ENCODE measurements around the gene CCDC27. TPM values are rescaled to one million over a fixed set of nuclear protein-coding genes. Genes with fewer than 3 reads are reported as not detected.

The CCDC27 gene
- total and polyA plus RNA-seq, 4 donors = not detected

GRCh38 chr1:3729594-3730542 lies 22.4 kb upstream of the CCDC27 start:
- 87% methylated on average over 32 of the region's 32 CpGs for WGBS
- TF ChIP-seq FOXA2 (IDR thresholded peaks at IDR 0.05) (no peak), NR2F2 (IDR thresholded peaks at IDR 0.05) (no peak), HNF4G (IDR thresholded peaks at IDR 0.05) (no peak), MAX (IDR thresholded peaks at IDR 0.05) (no peak), GABPA (IDR thresholded peaks at IDR 0.05 in 1 of 2, conservative IDR thresholded peaks at IDR 0.05 in 1 of 2) (no peak), TAF1 (conservative IDR thresholded peaks at IDR 0.05) (no peak), YY1 (IDR thresholded peaks at IDR 0.05) (no peak), FOXA1 (IDR thresholded peaks at IDR 0.05) (no peak), REST (IDR thresholded peaks at IDR 0.05) (no peak), HNF4A (conservative IDR thresholded peaks at IDR 0.05) (no peak), ATF3 (IDR thresholded peaks at IDR 0.05) (no peak), SP1 (IDR thresholded peaks at IDR 0.05) (no peak)
- no peak for DNase-seq (ENCODE audit: low spot score)
- Histone ChIP-seq H3K4me3 (ENCODE audit: low read depth in 1 of 3, low read length in 3 of 3) (no peak overlapping the region), H3K36me3 (ENCODE audit: control insufficient read depth in 4 of 4, insufficient read depth in 3 of 4, low read depth in 1 of 4, low read length in 3 of 4) (no peaks in the 10 kb centered on the region), H3K27ac (ENCODE audit: low read depth in 1 of 2, low read length in 2 of 2) (no peak overlapping the region), H3K9ac (ENCODE audit: low read depth in 1 of 2, low read length in 2 of 2) (no peak overlapping the region), H3K4me1 (ENCODE audit: control insufficient read depth in 4 of 4, insufficient read depth in 4 of 4, low read length in 3 of 4) (peaks cover 1 to 14% (median 10%) of the 10 kb centered on the region in 4 donors), H3K9me3 (ENCODE audit: control insufficient read depth in 4 of 4, low read length in 3 of 4) (no peaks in the 10 kb centered on the region), H3K27me3 (ENCODE audit: control insufficient read depth in 4 of 4, insufficient read depth in 4 of 4, low read length in 3 of 4) (no peaks in the 10 kb centered on the region)

GRCh38 chr1:3730543-3731247 lies 21.6 kb upstream of the CCDC27 start:
- no peak for TF ChIP-seq GABPA (IDR thresholded peaks at IDR 0.05 in 1 of 2, conservative IDR thresholded peaks at IDR 0.05 in 1 of 2)
- no peak for TF ChIP-seq REST (IDR thresholded peaks at IDR 0.05)
- no peak for TF ChIP-seq TAF1 (conservative IDR thresholded peaks at IDR 0.05)
- H3K9me3 ChIP-seq (ENCODE audit: control insufficient read depth in 4 of 4, low read length in 3 of 4) = no peaks in the 10 kb centered on the region
- no peaks in the 10 kb centered on the region for H3K27me3 ChIP-seq (ENCODE audit: control insufficient read depth in 4 of 4, insufficient read depth in 4 of 4, low read length in 3 of 4)
- no peak for DNase-seq (ENCODE audit: low spot score)
- no peak overlapping the region for H3K27ac ChIP-seq (ENCODE audit: low read depth in 1 of 2, low read length in 2 of 2)
- H3K4me3 ChIP-seq (ENCODE audit: low read depth in 1 of 3, low read length in 3 of 3) = no peak overlapping the region
- H3K4me1 ChIP-seq (ENCODE audit: control insufficient read depth in 4 of 4, insufficient read depth in 4 of 4, low read length in 3 of 4) = peaks cover 1 to 14% (median 10%) of the 10 kb centered on the region in 4 donors
- H3K9ac ChIP-seq (ENCODE audit: low read depth in 1 of 2, low read length in 2 of 2) = no peak overlapping the region
- H3K36me3 ChIP-seq (ENCODE audit: control insufficient read depth in 4 of 4, insufficient read depth in 3 of 4, low read depth in 1 of 4, low read length in 3 of 4) = peaks cover 0 to 1% (median 0%) of the 10 kb centered on the region in 4 donors
- WGBS = 83% methylated on average over 25 of the region's 25 CpGs

All from liver (tissue), 9 donors.